IPS-NIHi7 (cell line): ENCODE measurements around the gene MPHOSPH6.
"Not testable (repeated sequence)": the region's sequence is repeated elsewhere in the genome, so short reads cannot be mapped to it uniquely, and the experiment has no call there.

Source experiments
- DNase-seq: peaks from one replicate; pipeline ENCODE4 v3.0.0; 2012; ENCODE audit warnings: mixed read lengths; ENCODE audit errors: extremely low spot score

Gene MPHOSPH6

GRCh38 chr16:82118749-82119148 lies 51.3 kb downstream of the MPHOSPH6 start:
- DNase-seq: no peak

GRCh38 chr16:82116535-82116934 lies 53.5 kb downstream of the MPHOSPH6 start:
- no peak for DNase-seq

- no peak for DNase-seq
These were observed 56.3 kb downstream of the MPHOSPH6 start for GRCh38 chr16:82113741-82114140.

GRCh38 chr16:82111944-82112343 lies 58.1 kb downstream of the MPHOSPH6 start:
- no peak for DNase-seq

GRCh38 chr16:82109266-82109665 lies 60.8 kb downstream of the MPHOSPH6 start:
- not testable (repeated sequence) for DNase-seq

GRCh38 chr16:82108774-82109173 lies 61.2 kb downstream of the MPHOSPH6 start:
- no peak for DNase-seq

GRCh38 chr16:82108100-82108499 lies 61.9 kb downstream of the MPHOSPH6 start:
- no peak for DNase-seq

- DNase-seq: no peak
These were observed 64.9 kb downstream of the MPHOSPH6 start for GRCh38 chr16:82105107-82105506.
